SK-N-SH treated with all-trans-retinoic acid at 6 μM for 48 hours (cell line): ENCODE results near the gene PSMB7.
A peak's percentile ranks its signal among the peaks of the same experiment; 100 is the strongest.

Source experiments
- ATAC-seq: fragments of 200-7000 bp; cut with Tn5 transposase; 3 replicates; pipeline ENCODE4 v1.9.1; 2020; ENCODE audit warnings: mild to moderate bottlenecking, moderate library complexity
- ARNTL ChIP-seq: fragments of 450-650 bp; formaldehyde crosslinking; IDR thresholded peaks from 2 replicates; pipeline ENCODE4 v1.5.0; 2020; ENCODE audit warnings: low read depth, mild to moderate bottlenecking, moderate library complexity, borderline replicate concordance
- BACH2 ChIP-seq: fragments of 250-450 bp; sonication (Bioruptor Pico); IDR thresholded peaks from 2 replicates; pipeline ENCODE4 v1.9.0; 2021; ENCODE audit warnings: mild to moderate bottlenecking, borderline replicate concordance
- CSDC2 ChIP-seq: fragments of 250-450 bp; sonication (Bioruptor Pico); IDR thresholded peaks from 2 replicates; pipeline ENCODE4 v1.5.0; 2020; ENCODE audit warnings: mild to moderate bottlenecking, moderate library complexity
- CSRNP3 ChIP-seq: fragments of 250-450 bp; sonication (Bioruptor Pico); IDR thresholded peaks from 2 replicates; pipeline ENCODE4 v1.5.1; 2021; ENCODE audit warnings: mild to moderate bottlenecking, moderate library complexity
- ESRRG ChIP-seq: fragments of 250-450 bp; sonication (Bioruptor Pico); IDR thresholded peaks from 2 replicates; pipeline ENCODE4 v1.6.1; 2021; ENCODE audit warnings: mild to moderate bottlenecking
- GLIS3 ChIP-seq: fragments of 250-450 bp; sonication (Bioruptor Pico); IDR thresholded peaks from 2 replicates; pipeline ENCODE4 v1.5.0; 2020; ENCODE audit warnings: mild to moderate bottlenecking, moderate library complexity
- ISL1 ChIP-seq: fragments of 250-450 bp; sonication (Bioruptor Pico); IDR thresholded peaks from 2 replicates; pipeline ENCODE4 v2.1.2; 2022; ENCODE audit warnings: mild to moderate bottlenecking, moderate library complexity
- OSR1 ChIP-seq: fragments of 250-450 bp; sonication (Bioruptor Pico); IDR thresholded peaks from 2 replicates; pipeline ENCODE4 v1.8.0; 2022; ENCODE audit warnings: moderate library complexity, mild to moderate bottlenecking, inconsistent platforms
- PATZ1 ChIP-seq: fragments of 250-450 bp; sonication (Bioruptor Pico); IDR thresholded peaks from 2 replicates; pipeline ENCODE4 v1.8.0; 2020; ENCODE audit warnings: mild to moderate bottlenecking, moderate library complexity, borderline replicate concordance
- PPARA ChIP-seq: fragments of 250-450 bp; sonication (Bioruptor Pico); IDR thresholded peaks from 2 replicates; pipeline ENCODE4 v1.5.0; 2020; ENCODE audit warnings: mild to moderate bottlenecking, borderline replicate concordance
- RARB ChIP-seq: fragments of 250-450 bp; sonication (Bioruptor Pico); IDR thresholded peaks from 2 replicates; pipeline ENCODE4 v1.8.0; 2021; ENCODE audit warnings: mild to moderate bottlenecking, moderate library complexity
- SNAI2 ChIP-seq: fragments of 250-450 bp; sonication (Bioruptor Pico); IDR thresholded peaks from 2 replicates; pipeline ENCODE4 v1.5.0; 2020; ENCODE audit warnings: mild to moderate bottlenecking, moderate library complexity
- TCF4 ChIP-seq: fragments of 250-450 bp; sonication (Bioruptor Pico); IDR thresholded peaks from 2 replicates; pipeline ENCODE4 v1.8.0; 2021; ENCODE audit warnings: mild to moderate bottlenecking, moderate library complexity, borderline replicate concordance
- TOX ChIP-seq: fragments of 250-450 bp; sonication (Bioruptor Pico); IDR thresholded peaks from 2 replicates; pipeline ENCODE4 v1.8.0; 2021; ENCODE audit warnings: mild to moderate bottlenecking, moderate library complexity, borderline replicate concordance
- ZC3H10 ChIP-seq: fragments of 250-450 bp; sonication (Bioruptor Pico); IDR thresholded peaks from 2 replicates; pipeline ENCODE4 v1.5.1; 2021; ENCODE audit warnings: mild to moderate bottlenecking, moderate library complexity
- ZFP30 ChIP-seq: fragments of 450-650 bp; formaldehyde crosslinking; IDR thresholded peaks from 2 replicates; pipeline ENCODE4 v1.5.0; 2022; ENCODE audit warnings: mild to moderate bottlenecking, moderate library complexity
- ZNF70 ChIP-seq: fragments of 450-650 bp; formaldehyde crosslinking; IDR thresholded peaks from 2 replicates; pipeline ENCODE4 v1.5.0; 2020; ENCODE audit warnings: mild to moderate bottlenecking, moderate library complexity
- ZNF8 ChIP-seq: fragments of 450-650 bp; formaldehyde crosslinking; IDR thresholded peaks from 2 replicates; pipeline ENCODE4 v1.5.0; 2020; ENCODE audit warnings: mild to moderate bottlenecking, moderate library complexity
- TF ChIP-seq, protein P1 (sequence below): fragments of 250-450 bp; sonication (Bioruptor Pico); IDR thresholded peaks from 2 replicates; pipeline ENCODE4 v1.5.1; 2020; ENCODE audit warnings: low read depth, mild to moderate bottlenecking, moderate library complexity
- TF ChIP-seq, protein P2 (sequence below): fragments of 250-450 bp; sonication (Bioruptor Pico); IDR thresholded peaks from 2 replicates; pipeline ENCODE4 v1.8.0; 2021; ENCODE audit warnings: low read depth, mild to moderate bottlenecking, moderate library complexity, borderline replicate concordance

The PSMB7 gene

DNA sequence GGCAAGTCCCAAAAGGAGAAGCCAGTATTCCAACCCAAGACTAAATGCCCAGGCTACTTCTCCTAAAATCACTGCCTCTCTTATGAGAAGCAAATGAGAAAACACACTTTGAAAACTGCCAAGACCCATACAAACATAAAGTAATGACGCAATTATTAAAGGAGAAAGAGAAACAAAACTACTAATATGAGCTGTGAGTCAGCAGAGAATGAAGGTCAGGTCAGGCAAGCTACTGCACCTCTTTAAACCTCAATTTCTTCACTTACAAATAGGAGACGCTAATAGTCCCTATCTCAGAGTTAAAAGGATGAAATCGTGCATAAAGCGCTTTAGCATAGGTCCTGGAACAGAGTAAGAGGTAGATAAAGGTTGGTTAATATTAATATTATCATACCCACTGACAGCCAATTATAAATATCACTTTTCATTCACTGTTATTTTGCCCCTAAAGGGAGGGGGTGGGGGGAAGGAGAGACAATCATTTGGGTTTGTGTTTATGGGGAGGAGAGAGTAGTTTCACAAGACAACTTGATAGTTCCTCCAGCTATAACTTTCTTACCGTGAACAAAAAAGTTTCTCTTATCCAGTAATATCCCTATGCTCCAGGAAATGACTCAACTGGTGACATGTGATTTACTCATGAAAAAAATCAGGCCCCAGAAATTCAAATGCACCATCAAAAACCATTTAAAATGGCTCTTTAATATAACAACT, 3.6 kb downstream of the PSMB7 start:
- ATAC-seq: peak; percentile 27; the same call in 2 of the 3 replicates
- TF ChIP-seq ARNTL (CRISPR knock-in tag) (no peak), SNAI2 (CRISPR knock-in tag) (no peak), PPARA (CRISPR knock-in tag) (no peak), ZC3H10 (CRISPR knock-in tag) (no peak), ZNF8 (CRISPR knock-in tag) (no peak), TOX (no peak), CSRNP3 (CRISPR knock-in tag) (no peak), ZFP30 (no peak), TCF4 (CRISPR knock-in tag) (no peak)
- TF ChIP-seq, protein P1, sequence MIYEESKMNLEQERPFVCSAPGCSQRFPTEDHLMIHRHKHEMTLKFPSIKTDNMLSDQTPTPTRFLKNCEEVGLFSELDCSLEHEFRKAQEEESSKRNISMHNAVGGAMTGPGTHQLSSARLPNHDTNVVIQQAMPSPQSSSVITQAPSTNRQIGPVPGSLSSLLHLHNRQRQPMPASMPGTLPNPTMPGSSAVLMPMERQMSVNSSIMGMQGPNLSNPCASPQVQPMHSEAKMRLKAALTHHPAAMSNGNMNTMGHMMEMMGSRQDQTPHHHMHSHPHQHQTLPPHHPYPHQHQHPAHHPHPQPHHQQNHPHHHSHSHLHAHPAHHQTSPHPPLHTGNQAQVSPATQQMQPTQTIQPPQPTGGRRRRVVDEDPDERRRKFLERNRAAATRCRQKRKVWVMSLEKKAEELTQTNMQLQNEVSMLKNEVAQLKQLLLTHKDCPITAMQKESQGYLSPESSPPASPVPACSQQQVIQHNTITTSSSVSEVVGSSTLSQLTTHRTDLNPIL (CRISPR knock-in tag): no peak

- no peak for TF ChIP-seq TOX
- no peak for TF ChIP-seq ZFP30
- TF ChIP-seq ISL1 (CRISPR knock-in tag): no peak
- TF ChIP-seq, protein P1 (CRISPR knock-in tag): no peak
- no peak for TF ChIP-seq ZC3H10 (CRISPR knock-in tag)
- no peak for TF ChIP-seq TCF4 (CRISPR knock-in tag)
- TF ChIP-seq GLIS3 (CRISPR knock-in tag): no peak
- TF ChIP-seq CSDC2 (CRISPR knock-in tag): no peak
- TF ChIP-seq BACH2 (CRISPR knock-in tag): no peak
- no peak for TF ChIP-seq PATZ1 (CRISPR knock-in tag)
- TF ChIP-seq, protein P2, sequence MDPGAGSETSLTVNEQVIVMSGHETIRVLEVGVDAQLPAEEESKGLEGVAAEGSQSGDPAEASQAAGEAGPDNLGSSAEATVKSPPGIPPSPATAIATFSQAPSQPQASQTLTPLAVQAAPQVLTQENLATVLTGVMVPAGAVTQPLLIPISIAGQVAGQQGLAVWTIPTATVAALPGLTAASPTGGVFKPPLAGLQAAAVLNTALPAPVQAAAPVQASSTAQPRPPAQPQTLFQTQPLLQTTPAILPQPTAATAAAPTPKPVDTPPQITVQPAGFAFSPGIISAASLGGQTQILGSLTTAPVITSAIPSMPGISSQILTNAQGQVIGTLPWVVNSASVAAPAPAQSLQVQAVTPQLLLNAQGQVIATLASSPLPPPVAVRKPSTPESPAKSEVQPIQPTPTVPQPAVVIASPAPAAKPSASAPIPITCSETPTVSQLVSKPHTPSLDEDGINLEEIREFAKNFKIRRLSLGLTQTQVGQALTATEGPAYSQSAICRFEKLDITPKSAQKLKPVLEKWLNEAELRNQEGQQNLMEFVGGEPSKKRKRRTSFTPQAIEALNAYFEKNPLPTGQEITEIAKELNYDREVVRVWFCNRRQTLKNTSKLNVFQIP (CRISPR knock-in tag): no peak
- TF ChIP-seq PPARA (CRISPR knock-in tag): no peak
- no peak for TF ChIP-seq SNAI2 (CRISPR knock-in tag)
- TF ChIP-seq RARB (CRISPR knock-in tag): no peak
- TF ChIP-seq OSR1 (CRISPR knock-in tag): no peak
- TF ChIP-seq ESRRG (CRISPR knock-in tag): no peak
- no peak for TF ChIP-seq ZNF70 (CRISPR knock-in tag)
- TF ChIP-seq, all 23 proteins: peak for 0
- ATAC-seq: 0 out of 3 replicates have a peak, but pooled peaks have one; percentile 20
Observed at GRCh38 chr9:124410321-124410913, 4.8 kb downstream of the PSMB7 start.

- no peak for ATAC-seq
- TF ChIP-seq ARNTL (CRISPR knock-in tag): no peak
- TF ChIP-seq, all 23 proteins: peak for 0
Observed at GRCh38 chr9:124409410-124409809, 5.8 kb downstream of the PSMB7 start.
